ENCODE data around the gene FAM187B. TPM values are rescaled to one million over a fixed set of nuclear protein-coding genes. Genes with fewer than 3 reads are reported as not detected.

FAM187B gene
- total RNA-seq, 1 donor from 2014 or later: not detected

- TF ChIP-seq CTCF (IDR thresholded peaks at IDR 0.05; ENCODE audit: unreplicated experiment): no peak
- H3K27me3 Mint-ChIP-seq (ENCODE audit: low read depth): peaks cover 58% of the 10 kb centered on the region
- DNase-seq (ENCODE audit: low spot score in 2 of 2, unreplicated experiment in 2 of 2): no peak
- H3K9me3 Mint-ChIP-seq: peaks cover 17% of the 10 kb centered on the region
- H3K4me3 Mint-ChIP-seq: peak overlapping the region; percentile 95
- H3K36me3 Mint-ChIP-seq: peaks cover 5% of the 10 kb centered on the region
- H3K4me1 Mint-ChIP-seq: peaks cover 25% of the 10 kb centered on the region
- H3K27ac Mint-ChIP-seq: peak overlapping the region; percentile 100
Observed at GRCh38 chr19:35249146-35249847, 20.8 kb upstream of the FAM187B start.

GRCh38 chr19:35248310-35249145 lies 20.0 kb upstream of the FAM187B start, which contains the start of gene LSR:
TSS of gene LSR (plus strand) at chr19:35249002. CDS start at chr19:35249023, 21 bp downstream.
- H3K27ac Mint-ChIP-seq: peak within 1 kb of the TSS; percentile 100
- peak; percentile 74 to 83 for DNase-seq (ENCODE audit: low spot score in 2 of 2, unreplicated experiment in 2 of 2)
- H3K36me3 Mint-ChIP-seq: peaks cover 5% of the 10 kb centered on the region
- H3K4me3 Mint-ChIP-seq: peak within 1 kb of the TSS; percentile 95
- peaks cover 62% of the 10 kb centered on the region for H3K27me3 Mint-ChIP-seq (ENCODE audit: low read depth)
- peaks cover 23% of the 10 kb centered on the region for H3K9me3 Mint-ChIP-seq
- peaks cover 25% of the 10 kb centered on the region for H3K4me1 Mint-ChIP-seq
- no peak for TF ChIP-seq CTCF (IDR thresholded peaks at IDR 0.05; ENCODE audit: unreplicated experiment)

- Mint-ChIP-seq H3K27me3 (ENCODE audit: low read depth) (peaks cover 67% of the 10 kb centered on the region), H3K9me3 (peaks cover 27% of the 10 kb centered on the region), H3K4me3 (peak overlapping the region; percentile 95), H3K4me1 (peaks cover 25% of the 10 kb centered on the region), H3K27ac (peak overlapping the region; percentile 100), H3K36me3 (peaks cover 5% of the 10 kb centered on the region)
- peak; percentile 43 for TF ChIP-seq CTCF (IDR thresholded peaks at IDR 0.05; ENCODE audit: unreplicated experiment)
- peak; percentile 69 to 88 for DNase-seq (ENCODE audit: low spot score in 2 of 2, unreplicated experiment in 2 of 2)
Observed at GRCh38 chr19:35247526-35248309, 19.2 kb upstream of the FAM187B start.

GRCh38 chr19:35246466-35247092 lies 18.0 kb upstream of the FAM187B start:
- Mint-ChIP-seq H3K4me3 (no peak overlapping the region), H3K4me1 (peaks cover 25% of the 10 kb centered on the region), H3K9me3 (peaks cover 33% of the 10 kb centered on the region), H3K27me3 (ENCODE audit: low read depth) (peaks cover 67% of the 10 kb centered on the region), H3K36me3 (peaks cover 3% of the 10 kb centered on the region), H3K27ac (no peak overlapping the region)
- no peak for DNase-seq (ENCODE audit: low spot score in 2 of 2, unreplicated experiment in 2 of 2)
- no peak for TF ChIP-seq CTCF (IDR thresholded peaks at IDR 0.05; ENCODE audit: unreplicated experiment)

GRCh38 chr19:35241417-35241816 lies 12.9 kb upstream of the FAM187B start:
- TF ChIP-seq CTCF (IDR thresholded peaks at IDR 0.05; ENCODE audit: unreplicated experiment): no peak

More at GRCh38 chr19:35241417-35241816, 12.9 kb upstream of the FAM187B start:
- Mint-ChIP-seq H3K36me3 (peaks cover 2% of the 10 kb centered on the region), H3K27ac (no peak overlapping the region), H3K9me3 (peaks cover 50% of the 10 kb centered on the region), H3K4me3 (no peak overlapping the region), H3K27me3 (ENCODE audit: low read depth) (peaks cover 21% of the 10 kb centered on the region), H3K4me1 (no peaks in the 10 kb centered on the region)
- no peak for DNase-seq (ENCODE audit: low spot score in 2 of 2, unreplicated experiment in 2 of 2)
